ENCODE measurements around the gene PSMD5.

Gene PSMD5

DNA sequence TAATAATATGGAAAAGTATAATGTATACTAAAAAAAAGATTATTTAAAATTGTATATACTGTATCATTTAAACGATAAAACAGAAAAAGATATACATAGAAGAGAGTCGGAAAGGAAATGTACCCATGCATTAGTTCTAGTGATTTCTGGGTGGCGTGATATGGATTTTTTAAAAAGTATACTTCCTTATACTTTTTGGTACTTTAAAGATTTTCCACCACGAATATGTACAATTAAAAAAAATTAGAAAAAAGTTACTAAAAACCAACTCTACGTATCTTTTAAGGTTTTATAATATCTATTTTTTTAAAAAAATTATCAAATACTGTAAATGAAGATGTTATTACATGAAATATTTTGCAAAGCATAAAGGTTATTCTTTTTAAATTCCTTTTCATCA, 22.0 kb upstream of the PSMD5 start:
- no peaks in the 10 kb centered on the region for H3K27me3 ChIP-seq (ENCODE audit: low read length)
- H2AFZ ChIP-seq (ENCODE audit: low read depth, low read length, severe bottlenecking) = no peak overlapping the region
- H3K27ac ChIP-seq (ENCODE audit: low read depth, low read length) = no peak overlapping the region
- H3F3A ChIP-seq (ENCODE audit: insufficient read depth) = peaks cover 7% of the 10 kb centered on the region; the same call in 1 of the 2 replicates
- H3K9ac ChIP-seq (ENCODE audit: low read length) = no peak overlapping the region
- TF ChIP-seq, protein P1, sequence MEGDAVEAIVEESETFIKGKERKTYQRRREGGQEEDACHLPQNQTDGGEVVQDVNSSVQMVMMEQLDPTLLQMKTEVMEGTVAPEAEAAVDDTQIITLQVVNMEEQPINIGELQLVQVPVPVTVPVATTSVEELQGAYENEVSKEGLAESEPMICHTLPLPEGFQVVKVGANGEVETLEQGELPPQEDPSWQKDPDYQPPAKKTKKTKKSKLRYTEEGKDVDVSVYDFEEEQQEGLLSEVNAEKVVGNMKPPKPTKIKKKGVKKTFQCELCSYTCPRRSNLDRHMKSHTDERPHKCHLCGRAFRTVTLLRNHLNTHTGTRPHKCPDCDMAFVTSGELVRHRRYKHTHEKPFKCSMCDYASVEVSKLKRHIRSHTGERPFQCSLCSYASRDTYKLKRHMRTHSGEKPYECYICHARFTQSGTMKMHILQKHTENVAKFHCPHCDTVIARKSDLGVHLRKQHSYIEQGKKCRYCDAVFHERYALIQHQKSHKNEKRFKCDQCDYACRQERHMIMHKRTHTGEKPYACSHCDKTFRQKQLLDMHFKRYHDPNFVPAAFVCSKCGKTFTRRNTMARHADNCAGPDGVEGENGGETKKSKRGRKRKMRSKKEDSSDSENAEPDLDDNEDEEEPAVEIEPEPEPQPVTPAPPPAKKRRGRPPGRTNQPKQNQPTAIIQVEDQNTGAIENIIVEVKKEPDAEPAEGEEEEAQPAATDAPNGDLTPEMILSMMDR (IDR thresholded peaks at IDR 0.05; ENCODE audit: insufficient read depth, low read length, poor library complexity, severe bottlenecking) = no peak
- no peak for TF ChIP-seq EZH2phosphoT487 (conservative IDR thresholded peaks at IDR 0.05; ENCODE audit: low read length)
- H3K79me2 ChIP-seq (ENCODE audit: insufficient read depth, low read length) = no peaks in the 10 kb centered on the region
- no peak overlapping the region for H3K4me3 ChIP-seq (ENCODE audit: insufficient read depth, low read length, poor library complexity, severe bottlenecking)
- H3K4me2 ChIP-seq (ENCODE audit: low read depth, low read length, poor library complexity, severe bottlenecking) = no peak overlapping the region
- H4K20me1 ChIP-seq (ENCODE audit: low read depth, low read length) = no peaks in the 10 kb centered on the region
- H3K36me3 ChIP-seq (ENCODE audit: low read length) = no peaks in the 10 kb centered on the region; the same call in 1 of the 2 replicates
- no peaks in the 10 kb centered on the region for H3K9me2 ChIP-seq (replicated peaks; ENCODE audit: insufficient read depth, low read length)
- H3K9me3 ChIP-seq (ENCODE audit: insufficient read depth, low read length) = no peaks in the 10 kb centered on the region

DNA sequence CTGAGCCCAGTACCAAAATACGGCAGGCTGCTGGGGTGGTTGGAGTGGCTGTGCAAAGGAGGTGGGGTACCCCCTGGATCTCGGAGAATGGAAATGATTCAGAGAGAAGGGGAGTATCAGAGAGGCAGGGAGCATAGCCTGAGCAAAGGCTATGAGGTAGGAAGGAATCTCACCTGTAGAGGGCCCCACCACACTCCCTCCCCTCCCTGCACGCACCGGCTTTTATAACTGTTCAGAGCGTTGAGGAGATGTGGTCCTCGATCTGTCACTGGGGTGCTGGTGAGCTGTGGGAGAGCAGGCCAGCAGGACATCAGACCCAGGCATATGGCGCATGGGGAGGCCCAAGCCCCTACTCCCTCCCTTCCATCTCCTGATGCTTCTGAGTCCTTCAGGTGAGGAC, 21.1 kb upstream of the PSMD5 start:
- H3K27ac ChIP-seq (ENCODE audit: low read depth, low read length) = no peak overlapping the region
- H4K20me1 ChIP-seq (ENCODE audit: low read depth, low read length) = no peaks in the 10 kb centered on the region
- TF ChIP-seq, protein P1 (IDR thresholded peaks at IDR 0.05; ENCODE audit: insufficient read depth, low read length, poor library complexity, severe bottlenecking) = no peak
- no peak for TF ChIP-seq EZH2phosphoT487 (conservative IDR thresholded peaks at IDR 0.05; ENCODE audit: low read length)
- no peak overlapping the region for H3K4me2 ChIP-seq (ENCODE audit: low read depth, low read length, poor library complexity, severe bottlenecking)
- H3K79me2 ChIP-seq (ENCODE audit: insufficient read depth, low read length) = no peaks in the 10 kb centered on the region
- no peaks in the 10 kb centered on the region for H3K9me2 ChIP-seq (replicated peaks; ENCODE audit: insufficient read depth, low read length)
- H3K36me3 ChIP-seq (ENCODE audit: low read length) = no peaks in the 10 kb centered on the region; the same call in 1 of the 2 replicates
- H3K4me3 ChIP-seq (ENCODE audit: insufficient read depth, low read length, poor library complexity, severe bottlenecking) = no peak overlapping the region
- H2AFZ ChIP-seq (ENCODE audit: low read depth, low read length, severe bottlenecking) = no peak overlapping the region
- H3F3A ChIP-seq (ENCODE audit: insufficient read depth) = no peaks in the 10 kb centered on the region
- no peaks in the 10 kb centered on the region for H3K27me3 ChIP-seq (ENCODE audit: low read length)
- H3K9ac ChIP-seq (ENCODE audit: low read length) = no peak overlapping the region
- no peaks in the 10 kb centered on the region for H3K9me3 ChIP-seq (ENCODE audit: insufficient read depth, low read length)

DNA sequence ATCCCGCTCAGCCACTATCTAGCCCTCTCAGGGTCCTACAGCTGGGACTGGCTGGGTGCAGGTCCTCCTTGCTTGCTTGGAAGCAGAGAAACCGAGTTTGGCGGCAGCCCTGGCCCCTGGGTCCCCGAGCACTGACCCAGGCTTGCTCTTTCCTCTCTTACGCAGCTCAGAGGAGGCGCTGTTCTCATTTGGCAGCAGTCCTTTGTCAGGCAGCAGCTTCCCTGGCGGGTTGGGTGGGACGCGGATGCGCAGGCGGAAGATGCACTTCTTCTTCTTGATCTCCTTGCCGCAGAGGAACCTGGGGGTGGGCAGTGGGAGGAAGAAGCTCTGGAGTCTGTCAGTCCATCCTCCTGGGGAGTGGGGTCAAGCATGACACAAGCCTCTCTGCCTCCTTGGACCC, 19.7 kb upstream of the PSMD5 start:
- Histone ChIP-seq H3K4me2 (ENCODE audit: low read depth, low read length, poor library complexity, severe bottlenecking) (no peak overlapping the region), H3K9me3 (ENCODE audit: insufficient read depth, low read length) (no peaks in the 10 kb centered on the region), H3K27ac (ENCODE audit: low read depth, low read length) (no peak overlapping the region), H3K9ac (ENCODE audit: low read length) (no peak overlapping the region), H3K4me3 (ENCODE audit: insufficient read depth, low read length, poor library complexity, severe bottlenecking) (no peak overlapping the region), H2AFZ (ENCODE audit: low read depth, low read length, severe bottlenecking) (no peak overlapping the region), H3K79me2 (ENCODE audit: insufficient read depth, low read length) (no peaks in the 10 kb centered on the region), H4K20me1 (ENCODE audit: low read depth, low read length) (no peaks in the 10 kb centered on the region), H3K36me3 (ENCODE audit: low read length) (no peaks in the 10 kb centered on the region; the same call in 1 of the 2 replicates), H3F3A (ENCODE audit: insufficient read depth) (no peaks in the 10 kb centered on the region), H3K27me3 (ENCODE audit: low read length) (no peaks in the 10 kb centered on the region), H3K9me2 (replicated peaks; ENCODE audit: insufficient read depth, low read length) (no peaks in the 10 kb centered on the region)
- TF ChIP-seq, protein P1 (IDR thresholded peaks at IDR 0.05; ENCODE audit: insufficient read depth, low read length, poor library complexity, severe bottlenecking) = no peak
- no peak for TF ChIP-seq EZH2phosphoT487 (conservative IDR thresholded peaks at IDR 0.05; ENCODE audit: low read length)

Data from SU-DHL-6 (cell line).